Omental fat pad (tissue), 4 donors: ENCODE measurements around the gene AKR1E2. TPM values are rescaled to one million over a fixed set of nuclear protein-coding genes. Genes with fewer than 3 reads are reported as not detected.

Experiments
- total RNA-seq, 4 donors: library from RNA; depleted of rRNA; stranded (reverse); fragments of >200 nt; gene quantifications; one replicate each; pipeline ENCODE4 v1.1.0, GENCODE V29; 2016

AKR1E2 gene
- total RNA-seq, 4 donors from 2014 or later = 7.2 to 26.8 (median 8.9) TPM

Other genes with a start within 250 kb of the AKR1E2 start
- gene AKR1C1, start 137.2 kb downstream of the AKR1E2 start, total RNA-seq = 100 to 1,000 TPM; 107 to 237 (median 129) TPM
- 100 to 1,000 TPM in 3 of 4 donors, 10 to 100 TPM in 1; 51.7 to 269 (median 192) TPM for gene AKR1C2, start 177.7 kb downstream of the AKR1E2 start, total RNA-seq